ENCODE measurements around the gene WFDC1.

WFDC1 gene

GRCh38 chr16:84302111-84302954, 7.7 kb downstream of the WFDC1 start:
- peak in 2 of 56 donors; percentile 38 to 66 for DNase-seq

- peak in 15 of 56 donors; percentile 15 to 77 (median 30) for DNase-seq
Observed at GRCh38 chr16:84303023-84303422, 8.3 kb downstream of the WFDC1 start.

- DNase-seq: no peak
Observed at GRCh38 chr16:84303516-84303915, 8.8 kb downstream of the WFDC1 start.

- DNase-seq: no peak
Observed at GRCh38 chr16:84306564-84306963, 11.9 kb downstream of the WFDC1 start.

GRCh38 chr16:84307209-84307954, 12.7 kb downstream of the WFDC1 start:
- no peak for DNase-seq

- peak in 9 of 56 donors; percentile 7 to 43 (median 25) for DNase-seq
Observed at GRCh38 chr16:84308120-84308519, 13.4 kb downstream of the WFDC1 start.

GRCh38 chr16:84310642-84311041, 16.0 kb downstream of the WFDC1 start:
- no peak for DNase-seq

GRCh38 chr16:84312783-84313382, 18.2 kb downstream of the WFDC1 start:
- DNase-seq: peak in 5 of 56 donors; percentile 9 to 36 (median 33)

GRCh38 chr16:84313921-84314320, 19.2 kb downstream of the WFDC1 start:
- no peak for DNase-seq

- DNase-seq: no peak
Observed at GRCh38 chr16:84314373-84314772, 19.7 kb downstream of the WFDC1 start.

- no peak for DNase-seq
Observed at GRCh38 chr16:84314814-84315213, 20.1 kb downstream of the WFDC1 start.

- no peak for DNase-seq
Observed at GRCh38 chr16:84315422-84315821, 20.7 kb downstream of the WFDC1 start.

- no peak for DNase-seq
Observed at GRCh38 chr16:84318091-84318975, 23.7 kb downstream of the WFDC1 start.

- no peak for DNase-seq
Observed at GRCh38 chr16:84319146-84319760, 24.6 kb downstream of the WFDC1 start.

GRCh38 chr16:84320511-84320910, 25.8 kb downstream of the WFDC1 start:
- no peak for DNase-seq

- no peak for DNase-seq
Observed at GRCh38 chr16:84321932-84322331, 27.3 kb downstream of the WFDC1 start.

GRCh38 chr16:84322749-84323148, 28.1 kb downstream of the WFDC1 start:
- no peak for DNase-seq

GRCh38 chr16:84323606-84324005, 28.9 kb downstream of the WFDC1 start:
- no peak for DNase-seq

- no peak for DNase-seq
Observed at GRCh38 chr16:84324434-84325262, 30.0 kb downstream of the WFDC1 start.

- DNase-seq: no peak
Observed at GRCh38 chr16:84326545-84326944, 31.9 kb downstream of the WFDC1 start.
